ENCODE data around the gene HSPA4.

- TF ChIP-seq POLR2A (IDR thresholded peaks at IDR 0.05), result no peak
- TF ChIP-seq CTCF (IDR thresholded peaks at IDR 0.05), result no peak
- TF ChIP-seq EP300 (IDR thresholded peaks at IDR 0.05), result no peak
Measured at GRCh38 chr5:133128066-133128465, 76.3 kb downstream of the HSPA4 start.

Data from ovary (tissue), 3 donors.